Upper lobe of left lung (tissue), 6 donors: ENCODE data around the gene PPP1R13L. TPM values are rescaled to one million over a fixed set of nuclear protein-coding genes. Genes with fewer than 3 reads are reported as not detected.
"Not testable (repeated sequence)": the region's sequence is repeated elsewhere in the genome, so short reads cannot be mapped to it uniquely, and the experiment has no call there.

Experiments used
- ATAC-seq, 2 donors: fragments of 200-7000 bp; cut with Tn5 transposase; one replicate each; pipeline ENCODE4 v1.9.1; 2022; ENCODE audit warnings: mild to moderate bottlenecking in 2 of 2, moderate library complexity in 2 of 2; ENCODE audit not compliant: low FRiP score in 2 of 2
- DNase-seq, 2 donors: peaks; one replicate each; pipeline ENCODE4 v3.0.0-alpha.2; 2019 to 2020
- H3K27ac ChIP-seq, 4 donors: fragments of 200-600 bp; sonication (generic); one replicate each; pipeline ENCODE4 v1.5.1; 2016 to 2019
- H3K27me3 ChIP-seq, 4 donors: fragments of 200-600 bp; sonication (generic); one replicate each; pipeline ENCODE4 v1.5.1; 2017 to 2019
- H3K36me3 ChIP-seq, 4 donors: fragments of 200-600 bp; sonication (generic); one replicate each; pipeline ENCODE4 v1.5.1; 2016 to 2019
- H3K4me1 ChIP-seq, 4 donors: fragments of 200-600 bp; sonication (generic); one replicate each; pipeline ENCODE4 v1.5.1; 2018 to 2019
- H3K4me3 ChIP-seq, 4 donors: fragments of 200-600 bp; sonication (generic); one replicate each; pipeline ENCODE4 v1.5.1; 2017 to 2019; ENCODE audit warnings: mild to moderate bottlenecking in 2 of 4, moderate library complexity in 1 of 4
- H3K9me3 ChIP-seq, 4 donors: fragments of 200-600 bp; sonication (generic); one replicate each; pipeline ENCODE4 v1.5.1; 2018 to 2019
- CTCF ChIP-seq, 6 experiments: fragments of 450-650 bp in 4 of 6; fragments of 200-600 bp in 2 of 6; sonication (generic) in 2 of 6; IDR thresholded peaks; one replicate each; pipeline ENCODE4 v1.5.1; 2016 to 2019; ENCODE audit warnings: antibody characterized with exemption in 6 of 6
- EP300 ChIP-seq, 4 donors: sonication (generic); formaldehyde crosslinking; IDR thresholded peaks; one replicate each; pipeline ENCODE4 v1.5.1; 2017; ENCODE audit warnings: antibody characterized with exemption in 4 of 4, control low read depth in 2 of 4
- POLR2A ChIP-seq, 4 donors: fragments of 450-650 bp; IDR thresholded peaks; one replicate each; pipeline ENCODE4 v1.5.1; 2016 to 2017; ENCODE audit warnings: antibody characterized with exemption in 4 of 4, mild to moderate bottlenecking in 2 of 4
- POLR2AphosphoS5 ChIP-seq, 2 donors: sonication (generic); formaldehyde crosslinking; IDR thresholded peaks; one replicate each; pipeline ENCODE4 v1.5.1; 2017; ENCODE audit warnings: antibody characterized with exemption in 2 of 2
- WGBS, 2 donors: methylation state at CpG; one replicate each; pipeline ENCODE4 v1.1.5; 2017 to 2018; 5-methylcytosine and 5-hydroxymethylcytosine counted together
- small RNA-seq, 4 donors: library from RNA; depleted of rRNA; stranded (forward); fragments of <200 nt; gene quantifications; one replicate each; pipeline ENCODE3, GENCODE V24; 2016
- total RNA-seq, 6 donors: library from RNA; depleted of rRNA in 4 of 6; stranded (reverse); fragments of >200 nt in 4 of 6; gene quantifications; one replicate each; pipeline versions ENCODE4 v1.1.0 to v1.2.1, GENCODE V29; 2016 to 2021
- donor health status: DM: no; HTN: no; CAD: no; lungs with moderate emphysema.
- donor health status: DM: no; HTN: yes; CAD: no; lungs with severe emphysema.

The PPP1R13L gene
- total RNA-seq, 6 donors from 2014 or later = 27.8 to 76.2 (median 57.5) TPM

GRCh38 chr19:45336696-45337251 lies 68.1 kb downstream of the PPP1R13L start:
- ATAC-seq (no peak), DNase-seq (no peak)
- no peak for TF ChIP-seq EP300 (IDR thresholded peaks at IDR 0.05)
- TF ChIP-seq POLR2AphosphoS5 (IDR thresholded peaks at IDR 0.05) = no peak
- TF ChIP-seq CTCF (IDR thresholded peaks at IDR 0.05) = no peak
- TF ChIP-seq POLR2A (IDR thresholded peaks at IDR 0.05) = no peak
- WGBS, 2 donors = 71 to 76% methylated on average over 11 of the region's 11 CpGs
- Histone ChIP-seq H3K27me3 (peaks cover 0 to 9% (median 8%) of the 10 kb centered on the region in 4 donors), H3K27ac (no peak overlapping the region), H3K4me3 (no peak overlapping the region), H3K9me3 (no peaks in the 10 kb centered on the region), H3K36me3 (no peaks in the 10 kb centered on the region), H3K4me1 (peaks cover 8 to 16% (median 12%) of the 10 kb centered on the region in 4 donors)

- 88 to 95% methylated on average over 4 of the region's 4 CpGs for WGBS, 2 donors
Measured at GRCh38 chr19:45334881-45335280, 70.0 kb downstream of the PPP1R13L start.

GRCh38 chr19:45333609-45334303 lies 71.1 kb downstream of the PPP1R13L start:
- no peaks in the 10 kb centered on the region for H3K27me3 ChIP-seq
- no peak for DNase-seq
- H3K4me3 ChIP-seq = no peak overlapping the region
- H3K9me3 ChIP-seq = no peaks in the 10 kb centered on the region
- 78 to 82% methylated on average over 9 to 10 of the region's 10 CpGs for WGBS, 2 donors
- H3K4me1 ChIP-seq = peaks cover 0 to 5% (median 4%) of the 10 kb centered on the region in 4 donors
- H3K36me3 ChIP-seq = no peaks in the 10 kb centered on the region
- no peak overlapping the region for H3K27ac ChIP-seq
- TF ChIP-seq POLR2AphosphoS5 (IDR thresholded peaks at IDR 0.05) (no peak), POLR2A (IDR thresholded peaks at IDR 0.05) (no peak), EP300 (IDR thresholded peaks at IDR 0.05) (no peak), CTCF (IDR thresholded peaks at IDR 0.05) (no peak)
- ATAC-seq = no peak

More at GRCh38 chr19:45334881-45335280, 70.0 kb downstream of the PPP1R13L start:
- not testable (repeated sequence) for H3K27ac ChIP-seq, H3K4me3 ChIP-seq, H3K4me1 ChIP-seq, H3K9me3 ChIP-seq, H3K36me3 ChIP-seq, DNase-seq, H3K27me3 ChIP-seq, ATAC-seq

- Histone ChIP-seq H3K27me3 (no peaks in the 10 kb centered on the region), H3K27ac (no peak overlapping the region), H3K4me1 (peaks cover 0 to 2% (median under 1%) of the 10 kb centered on the region in 4 donors), H3K4me3 (no peak overlapping the region), H3K36me3 (no peaks in the 10 kb centered on the region), H3K9me3 (no peaks in the 10 kb centered on the region)
- ATAC-seq (no peak), DNase-seq (no peak)
- TF ChIP-seq EP300 (IDR thresholded peaks at IDR 0.05) (no peak), POLR2A (IDR thresholded peaks at IDR 0.05) (no peak), POLR2AphosphoS5 (IDR thresholded peaks at IDR 0.05) (no peak), CTCF (IDR thresholded peaks at IDR 0.05) (no peak)
- 89% methylated on average over 7 of the region's 7 CpGs for WGBS, 2 donors
Measured at GRCh38 chr19:45331411-45331810, 73.5 kb downstream of the PPP1R13L start.

Small RNA genes lying within 50 kb of the gene (small RNA-seq; reads per million reads assigned to genes)
- gene MIR6088 = 0 reads per million in 4 donors

Other genes starting within 250 kb of the PPP1R13L start
- under 1 TPM in 5 of 6 donors, not detected in 1; under 0.01 to 1.00 (median 0.17) TPM for gene NKPD1, start 244.1 kb downstream of the PPP1R13L start, total RNA-seq
- 10 to 100 TPM; 10.5 to 53.3 (median 23.7) TPM for gene TRAPPC6A, start 226.8 kb downstream of the PPP1R13L start, total RNA-seq
- 10 to 100 TPM in 5 of 6 donors, 1 to 10 TPM in 1; 4.7 to 34.6 (median 18.6) TPM for gene BLOC1S3, start 226.3 kb downstream of the PPP1R13L start, total RNA-seq
- gene EXOC3L2, start 159.7 kb downstream of the PPP1R13L start, total RNA-seq = 1 to 10 TPM; 1.1 to 10.0 (median 2.7) TPM
- gene MARK4, start 153.8 kb downstream of the PPP1R13L start, total RNA-seq = 10 to 100 TPM; 14.6 to 59.3 (median 35.6) TPM
- gene CKM, start 82.2 kb downstream of the PPP1R13L start, total RNA-seq = not detected
- 1 to 10 TPM; 2.4 to 9.5 (median 3.9) TPM for gene KLC3, start 64.3 kb downstream of the PPP1R13L start, total RNA-seq
- gene ERCC2, start 34.5 kb downstream of the PPP1R13L start, total RNA-seq = 10 to 100 TPM in 5 of 6 donors, 1 to 10 TPM in 1; 7.4 to 19.1 (median 13.0) TPM
- 1 to 10 TPM; 1.0 to 7.7 (median 5.8) TPM for gene POLR1G, start 1.6 kb upstream of the PPP1R13L start, total RNA-seq
- gene ERCC1, start 18.8 kb upstream of the PPP1R13L start, total RNA-seq = 100 to 1,000 TPM in 1 of 6 donors, 10 to 100 TPM in 5; 53.7 to 102 (median 76.2) TPM
- gene FOSB, start 62.9 kb upstream of the PPP1R13L start, total RNA-seq = 100 to 1,000 TPM in 2 of 6 donors, 10 to 100 TPM in 2, 1 to 10 TPM in 1, not detected in 1; 8.8 to 152 (median 94.9) TPM
- 10 to 100 TPM in 3 of 6 donors, 1 to 10 TPM in 3; 5.2 to 17.8 (median 11.1) TPM for gene RTN2, start 92.0 kb upstream of the PPP1R13L start, total RNA-seq
- gene PPM1N, start 93.4 kb upstream of the PPP1R13L start, total RNA-seq = 1 to 10 TPM in 3 of 6 donors, under 1 TPM in 2, not detected in 1; 0.89 to 6.3 (median 1.1) TPM
- 100 to 1,000 TPM in 4 of 6 donors, 10 to 100 TPM in 2; 68.1 to 266 (median 143) TPM for gene VASP, start 102.4 kb upstream of the PPP1R13L start, total RNA-seq
- 10 to 100 TPM in 5 of 6 donors, 1 to 10 TPM in 1; 9.9 to 14.3 (median 12.7) TPM for gene OPA3, start 179.7 kb upstream of the PPP1R13L start, total RNA-seq
- gene GPR4, start 197.1 kb upstream of the PPP1R13L start, total RNA-seq = 10 to 100 TPM in 2 of 6 donors, 1 to 10 TPM in 4; 1.0 to 22.1 (median 6.8) TPM
- gene EML2, start 234.3 kb upstream of the PPP1R13L start, total RNA-seq = 10 to 100 TPM; 34.1 to 70.2 (median 48.2) TPM